Osteocyte (in vitro differentiated cells): ENCODE results near the gene ANGEL2. TPM values are rescaled to one million over a fixed set of nuclear protein-coding genes. Genes with fewer than 3 reads are reported as not detected.
"Not testable (repeated sequence)": the region's sequence is repeated elsewhere in the genome, so short reads cannot be mapped to it uniquely, and the experiment has no call there.

Source experiments
- DNase-seq: peaks from one replicate; pipeline ENCODE4 v3.0.0; 2021; ENCODE audit warnings: mixed read lengths; ENCODE audit not compliant: unreplicated experiment; ENCODE audit errors: extremely low spot score
- H3K27ac Mint-ChIP-seq: one replicate; pipeline ENCODE4 v1.8.0; 2021; ENCODE audit warnings: mild to moderate bottlenecking, mixed read lengths; ENCODE audit not compliant: unreplicated experiment
- H3K27me3 Mint-ChIP-seq: one replicate; pipeline ENCODE4 v1.8.0; 2021; ENCODE audit warnings: mixed read lengths; ENCODE audit not compliant: unreplicated experiment
- H3K36me3 Mint-ChIP-seq: one replicate; pipeline ENCODE4 v1.8.0; 2021; ENCODE audit warnings: mixed read lengths; ENCODE audit not compliant: unreplicated experiment
- H3K4me1 Mint-ChIP-seq: one replicate; pipeline ENCODE4 v1.8.0; 2021; ENCODE audit warnings: mixed read lengths; ENCODE audit not compliant: unreplicated experiment
- H3K4me3 Mint-ChIP-seq: one replicate; pipeline ENCODE4 v1.8.0; 2021; ENCODE audit warnings: mild to moderate bottlenecking, moderate library complexity, mixed read lengths; ENCODE audit not compliant: unreplicated experiment
- H3K9me3 Mint-ChIP-seq: one replicate; pipeline ENCODE4 v1.8.0; 2021; ENCODE audit warnings: mixed read lengths; ENCODE audit not compliant: unreplicated experiment
- total RNA-seq: library from RNA; stranded (reverse); gene quantifications from 2 replicates; pipeline ENCODE4 v1.2.1, GENCODE V29; 2021
- TF ChIP-seq, protein P1 (sequence below): fragments of 200-600 bp; sonication (generic); IDR thresholded peaks from 2 replicates; pipeline ENCODE4 v1.5.0; 2021; ENCODE audit warnings: antibody characterized with exemption, mild to moderate bottlenecking, moderate library complexity

Gene ANGEL2
- total RNA-seq, 1 donor from 2014 or later = 34.7 TPM

DNA sequence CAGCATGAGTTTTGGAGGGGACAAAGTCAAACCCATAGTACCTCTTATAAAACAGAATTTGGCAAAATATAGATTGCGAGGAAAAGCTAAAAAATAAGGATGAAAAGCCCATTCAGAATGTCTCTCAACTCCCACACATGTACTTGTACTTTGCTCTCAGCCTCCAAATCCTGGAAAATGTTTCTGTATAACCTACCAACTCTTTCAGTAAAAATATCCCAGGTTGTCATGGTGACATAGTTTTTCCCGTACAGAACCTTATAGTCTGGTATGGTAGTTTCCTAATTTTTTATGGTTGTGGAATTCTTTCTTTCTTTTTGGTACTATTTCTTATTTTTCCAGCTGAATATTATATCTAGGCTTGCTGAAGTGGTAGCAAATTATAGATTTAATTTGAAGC lies 19.9 kb upstream of the ANGEL2 start:
- H3K9me3 Mint-ChIP-seq = no peaks in the 10 kb centered on the region
- no peak for DNase-seq
- H3K27me3 Mint-ChIP-seq = peaks cover 46% of the 10 kb centered on the region
- no peaks in the 10 kb centered on the region for H3K36me3 Mint-ChIP-seq
- no peaks in the 10 kb centered on the region for H3K4me1 Mint-ChIP-seq
- TF ChIP-seq, protein P1, sequence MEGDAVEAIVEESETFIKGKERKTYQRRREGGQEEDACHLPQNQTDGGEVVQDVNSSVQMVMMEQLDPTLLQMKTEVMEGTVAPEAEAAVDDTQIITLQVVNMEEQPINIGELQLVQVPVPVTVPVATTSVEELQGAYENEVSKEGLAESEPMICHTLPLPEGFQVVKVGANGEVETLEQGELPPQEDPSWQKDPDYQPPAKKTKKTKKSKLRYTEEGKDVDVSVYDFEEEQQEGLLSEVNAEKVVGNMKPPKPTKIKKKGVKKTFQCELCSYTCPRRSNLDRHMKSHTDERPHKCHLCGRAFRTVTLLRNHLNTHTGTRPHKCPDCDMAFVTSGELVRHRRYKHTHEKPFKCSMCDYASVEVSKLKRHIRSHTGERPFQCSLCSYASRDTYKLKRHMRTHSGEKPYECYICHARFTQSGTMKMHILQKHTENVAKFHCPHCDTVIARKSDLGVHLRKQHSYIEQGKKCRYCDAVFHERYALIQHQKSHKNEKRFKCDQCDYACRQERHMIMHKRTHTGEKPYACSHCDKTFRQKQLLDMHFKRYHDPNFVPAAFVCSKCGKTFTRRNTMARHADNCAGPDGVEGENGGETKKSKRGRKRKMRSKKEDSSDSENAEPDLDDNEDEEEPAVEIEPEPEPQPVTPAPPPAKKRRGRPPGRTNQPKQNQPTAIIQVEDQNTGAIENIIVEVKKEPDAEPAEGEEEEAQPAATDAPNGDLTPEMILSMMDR = no peak
- H3K27ac Mint-ChIP-seq = no peak overlapping the region
- H3K4me3 Mint-ChIP-seq = no peak overlapping the region

DNA sequence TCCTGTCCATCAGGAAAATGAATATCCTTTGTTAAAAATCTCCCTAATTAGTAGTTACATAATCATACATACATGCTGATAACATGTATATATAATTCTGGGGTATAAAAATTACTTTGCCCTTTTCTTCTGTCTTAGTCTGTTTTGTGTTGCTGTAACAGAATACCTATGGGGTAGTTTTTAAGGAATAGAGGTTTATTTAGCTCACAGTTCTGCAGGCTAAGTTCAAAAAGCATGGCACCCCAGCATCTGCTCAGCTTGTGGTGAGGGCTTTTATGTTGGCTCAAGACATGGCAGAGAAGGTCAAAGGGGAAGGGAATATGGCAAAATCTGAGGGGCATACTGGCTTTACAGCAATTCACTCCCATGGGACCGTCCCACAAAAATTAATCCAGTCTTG lies 19.0 kb upstream of the ANGEL2 start:
- Mint-ChIP-seq H3K27me3 (peaks cover 52% of the 10 kb centered on the region), H3K4me3 (no peak overlapping the region), H3K27ac (no peak overlapping the region), H3K4me1 (no peaks in the 10 kb centered on the region), H3K36me3 (no peaks in the 10 kb centered on the region), H3K9me3 (no peaks in the 10 kb centered on the region)
- DNase-seq = no peak
- TF ChIP-seq, protein P1 = no peak

DNA sequence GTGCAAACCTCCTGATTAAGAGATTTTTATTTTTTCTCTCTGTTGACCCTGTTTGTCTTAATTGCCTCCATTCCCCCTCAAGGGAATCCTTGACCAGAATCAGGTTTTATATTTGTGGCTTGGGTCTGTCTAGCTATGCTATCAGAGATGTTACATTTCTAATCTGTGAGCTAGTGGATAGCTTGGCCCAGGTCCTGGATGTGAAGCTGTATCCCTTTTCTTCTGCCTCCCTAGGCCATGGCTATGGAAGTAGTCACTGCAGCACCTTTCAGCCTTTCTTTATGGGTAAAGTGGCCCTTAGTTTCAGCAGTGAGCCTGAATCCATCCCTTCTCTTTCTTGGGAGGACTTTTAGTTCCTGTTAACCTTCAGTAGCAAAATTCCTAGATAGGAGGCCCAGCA lies 17.0 kb upstream of the ANGEL2 start:
- Mint-ChIP-seq H3K4me3 (no peak overlapping the region), H3K36me3 (no peaks in the 10 kb centered on the region), H3K9me3 (no peaks in the 10 kb centered on the region), H3K27me3 (peaks cover 66% of the 10 kb centered on the region), H3K27ac (no peak overlapping the region), H3K4me1 (no peaks in the 10 kb centered on the region)
- no peak for DNase-seq
- TF ChIP-seq, protein P1 = no peak

DNA sequence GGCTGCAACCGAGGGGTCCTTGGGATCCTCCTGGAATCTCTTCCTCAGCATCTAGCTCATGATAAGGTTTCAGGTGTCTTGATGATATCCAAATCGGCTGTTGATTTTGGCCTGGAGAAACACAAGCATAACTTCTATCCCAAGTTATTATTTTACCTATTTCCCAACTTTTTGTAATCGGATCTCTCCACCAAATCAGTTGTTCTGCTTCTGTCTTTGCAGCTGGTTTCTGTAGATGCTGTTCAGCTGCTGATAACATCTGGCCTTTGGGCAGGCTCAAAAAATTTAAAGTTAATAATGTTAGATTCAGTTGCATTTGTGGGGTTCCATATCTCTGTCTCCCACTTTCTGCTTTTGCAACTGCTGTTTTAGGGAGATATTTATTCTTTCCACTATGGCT lies 11.4 kb upstream of the ANGEL2 start:
- not testable (repeated sequence) for DNase-seq, H3K27ac Mint-ChIP-seq, H3K36me3 Mint-ChIP-seq, H3K4me1 Mint-ChIP-seq, H3K9me3 Mint-ChIP-seq, H3K4me3 Mint-ChIP-seq
- peaks cover 73% of the 10 kb centered on the region for H3K27me3 Mint-ChIP-seq

DNA sequence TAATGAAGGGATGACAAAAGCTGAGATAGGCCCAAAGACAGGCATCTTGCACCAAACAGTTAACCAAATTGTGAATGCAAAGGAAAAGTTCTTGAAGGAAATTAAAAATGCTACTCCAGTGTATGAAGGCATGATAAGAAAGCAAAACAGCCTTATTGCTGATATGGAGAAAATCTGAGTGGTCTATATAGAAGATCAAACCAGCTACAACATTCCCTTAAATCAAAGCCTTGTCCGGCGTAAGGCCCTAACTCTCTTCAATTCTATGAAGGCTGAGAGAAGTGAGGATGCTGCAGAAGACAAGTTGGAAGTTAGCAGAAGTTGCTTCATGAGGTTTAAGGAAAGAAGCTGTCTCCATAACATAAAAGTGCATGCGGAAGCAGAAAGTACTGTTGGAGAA lies 4.3 kb upstream of the ANGEL2 start:
- H3K27ac Mint-ChIP-seq = no peak overlapping the region
- H3K4me1 Mint-ChIP-seq = peaks cover 4% of the 10 kb centered on the region
- TF ChIP-seq, protein P1 = no peak
- no peaks in the 10 kb centered on the region for H3K36me3 Mint-ChIP-seq
- no peak for DNase-seq
- no peak overlapping the region for H3K4me3 Mint-ChIP-seq
- no peaks in the 10 kb centered on the region for H3K9me3 Mint-ChIP-seq
- H3K27me3 Mint-ChIP-seq = peaks cover 35% of the 10 kb centered on the region

DNA sequence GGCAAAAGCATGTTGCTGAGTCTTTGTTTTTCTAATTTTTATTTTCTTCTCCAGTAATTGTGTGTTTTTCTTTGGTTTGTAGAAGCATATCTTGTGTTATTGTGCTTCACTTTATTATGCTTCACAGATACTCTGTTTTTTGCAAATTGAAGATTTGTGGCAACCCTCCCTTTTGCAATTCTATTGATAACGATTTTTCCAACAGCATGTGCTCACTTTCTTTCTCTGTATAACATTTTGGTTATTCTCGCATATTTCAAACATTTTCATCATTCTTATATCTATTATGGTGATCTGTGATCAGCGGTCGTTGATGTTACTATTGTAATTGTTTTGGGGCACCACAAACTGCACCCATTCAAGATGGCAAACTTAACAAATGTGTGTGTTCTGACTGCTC lies 3.8 kb upstream of the ANGEL2 start:
- no peak for DNase-seq
- H3K27ac Mint-ChIP-seq = no peak overlapping the region
- peaks cover 35% of the 10 kb centered on the region for H3K27me3 Mint-ChIP-seq
- no peaks in the 10 kb centered on the region for H3K36me3 Mint-ChIP-seq
- H3K4me1 Mint-ChIP-seq = peaks cover 7% of the 10 kb centered on the region
- no peaks in the 10 kb centered on the region for H3K9me3 Mint-ChIP-seq
- TF ChIP-seq, protein P1 = no peak
- no peak overlapping the region for H3K4me3 Mint-ChIP-seq
